Natural killer cell (primary cell): ENCODE data around the gene KCTD20. TPM values are rescaled to one million over a fixed set of nuclear protein-coding genes. Genes with fewer than 3 reads are reported as not detected.

Experiments used
- ATAC-seq, 3 donors: fragments of 150-1000 bp in 2 of 3; fragments of 200-7000 bp in 1 of 3; cut with Tn5 transposase; 1 replicate in 1 of 3; 2 replicates in 2 of 3; pipeline ENCODE4 v1.10.0; 2021; ENCODE audit warnings: mild to moderate bottlenecking in 2 of 3, moderate library complexity in 2 of 3
- DNase-seq, 2 donors: peaks; one replicate each; pipeline versions ENCODE4 v3.0.0 to v3.0.0-alpha.2; 2013 to 2021; ENCODE audit warnings: mixed read lengths in 1 of 2
- H3K27ac ChIP-seq: one replicate; pipeline ENCODE4 v1.5.1; 2013; ENCODE audit warnings: mild to moderate bottlenecking, low read length
- H3K27me3 ChIP-seq: one replicate; pipeline ENCODE4 v1.6.1; 2013; ENCODE audit warnings: low read length; ENCODE audit not compliant: control insufficient read depth, insufficient read depth
- H3K36me3 ChIP-seq: one replicate; pipeline ENCODE4 v1.6.1; 2013; ENCODE audit warnings: low read length; ENCODE audit not compliant: control insufficient read depth, insufficient read depth
- H3K4me1 ChIP-seq: one replicate; pipeline ENCODE4 v1.6.1; 2013; ENCODE audit warnings: low read length; ENCODE audit not compliant: control insufficient read depth, insufficient read depth
- H3K4me3 ChIP-seq: one replicate; pipeline ENCODE4 v1.5.1; 2013; ENCODE audit warnings: low read length
- H3K9me3 ChIP-seq: one replicate; pipeline ENCODE4 v1.6.1; 2013; ENCODE audit warnings: low read length; ENCODE audit not compliant: control insufficient read depth, insufficient read depth
- H3K27ac Mint-ChIP-seq, 2 donors: one replicate each; pipeline ENCODE4 v1.8.0; 2022; ENCODE audit warnings: mild to moderate bottlenecking in 2 of 2, mixed read lengths in 2 of 2, moderate library complexity in 1 of 2
- H3K27me3 Mint-ChIP-seq, 2 donors: one replicate each; pipeline ENCODE4 v1.8.0; 2022; ENCODE audit warnings: low read depth in 2 of 2, mixed read lengths in 2 of 2
- H3K36me3 Mint-ChIP-seq: one replicate; pipeline ENCODE4 v1.8.0; 2022; ENCODE audit warnings: mixed read lengths
- H3K4me1 Mint-ChIP-seq, 2 donors: one replicate each; pipeline ENCODE4 v1.8.0; 2022; ENCODE audit warnings: mixed read lengths in 2 of 2
- H3K4me3 Mint-ChIP-seq: one replicate; pipeline ENCODE4 v1.8.0; 2022; ENCODE audit warnings: mild to moderate bottlenecking, moderate library complexity, mixed read lengths
- H3K9me3 Mint-ChIP-seq, 2 donors: one replicate each; pipeline ENCODE4 v1.8.0; 2022; ENCODE audit warnings: mixed read lengths in 2 of 2
- CTCF ChIP-seq: fragments of 200-600 bp; IDR thresholded peaks from one replicate; pipeline ENCODE4 v1.8.0; 2022; ENCODE audit warnings: antibody characterized with exemption
- WGBS: methylation state at CpG from one replicate; pipeline ENCODE4 v1.1.7; 2013; ENCODE audit warnings: missing lambda C conversion rate; ENCODE audit not compliant: insufficient coverage; 5-methylcytosine and 5-hydroxymethylcytosine counted together
- intact Hi-C: fragments of 100-400 bp; cut with micrococcal nuclease; formaldehyde crosslinking; loops from one replicate; pipeline ENCODE4 v1.14.2; 2022
- total RNA-seq, 4 donors: library from RNA; stranded (reverse); fragments of 120-200 nt in 1 of 4; gene quantifications; one replicate each; pipeline versions ENCODE4 v1.2.3 to v1.2.4, GENCODE V29; 2013 to 2022

The KCTD20 gene
- total RNA-seq, 3 donors from 2014 or later (not counting 1 experiment from before 2014, with no cell fraction given) = 37.7 to 43.5 (median 43.2) TPM

DNA sequence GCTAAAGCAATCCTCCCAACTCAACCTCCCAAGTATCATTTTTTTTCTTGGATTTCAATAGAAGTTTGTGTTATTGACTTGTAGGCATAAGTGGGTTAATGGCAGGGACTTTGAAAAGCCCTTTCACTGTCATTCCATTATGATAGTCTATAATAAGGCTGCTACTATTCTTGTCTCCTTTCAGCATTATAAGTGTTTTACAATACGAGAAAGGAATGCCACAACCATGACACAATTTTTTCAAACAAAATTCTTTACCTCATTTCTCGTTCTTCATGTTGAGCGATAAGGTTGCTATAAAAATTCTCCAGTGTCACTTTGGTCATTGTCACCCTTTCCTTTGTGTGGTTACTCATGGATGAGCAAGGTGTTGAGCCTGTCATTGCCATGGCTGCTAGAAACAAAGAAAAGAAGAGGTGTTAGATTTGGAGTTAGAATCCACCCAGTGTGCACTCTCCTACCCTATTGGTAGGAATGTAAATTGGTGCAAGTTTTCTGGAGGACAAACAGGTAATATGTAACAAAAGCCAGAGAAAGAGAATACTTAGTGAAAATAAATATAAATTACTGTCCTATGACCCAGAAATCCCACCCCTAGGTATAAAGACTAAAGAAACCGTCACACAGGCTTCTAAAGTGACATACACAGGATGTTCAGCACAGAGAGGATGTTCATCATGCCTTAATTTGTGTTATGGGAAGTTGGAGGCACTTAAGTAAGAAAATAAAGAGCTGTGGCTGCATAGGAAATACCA, 97.2 kb downstream of the KCTD20 start:
- peak in 1 of 2 donors; percentile 66 for DNase-seq
- WGBS = 100% methylated on average over 1 of the region's 4 CpGs
- H3K27ac ChIP-seq = peak overlapping the region; percentile 86
- H3K4me3 ChIP-seq = no peak overlapping the region
- intact Hi-C loops = loop anchor here (10.0 kb wide), 1 partner anchor 145 kb away; no protein-coding TSS in a partner anchor
- peaks cover 61% of the 10 kb centered on the region for H3K4me1 ChIP-seq
- H3K27me3 ChIP-seq = no peaks in the 10 kb centered on the region
- Mint-ChIP-seq H3K36me3 (no peaks in the 10 kb centered on the region), H3K27ac (peak overlapping the region; percentile 75 to 86), H3K4me1 (peaks cover 53 to 67% of the 10 kb centered on the region in 2 donors), H3K27me3 (no peaks in the 10 kb centered on the region), H3K4me3 (peak overlapping the region; percentile 35), H3K9me3 (no peaks in the 10 kb centered on the region)
- ATAC-seq = peak; percentile 66 to 80 (median 71)
- TF ChIP-seq CTCF = no peak
- H3K36me3 ChIP-seq = peaks cover 56% of the 10 kb centered on the region
- no peaks in the 10 kb centered on the region for H3K9me3 ChIP-seq

Other genes starting within 250 kb of the KCTD20 start
- gene BRPF3, start 246.3 kb upstream of the KCTD20 start, total RNA-seq = 10 to 100 TPM; 46.0 to 58.5 (median 57.4) TPM
- 1 to 10 TPM in 1 of 3 donors, under 1 TPM in 2; 0.14 to 3.5 (median 0.61) TPM for gene PNPLA1, start 172.9 kb upstream of the KCTD20 start, total RNA-seq
- not detected for gene BNIP5, start 106.1 kb upstream of the KCTD20 start, total RNA-seq
- gene ETV7, start 55.3 kb upstream of the KCTD20 start, total RNA-seq = 1 to 10 TPM in 2 of 3 donors, under 1 TPM in 1; 0.96 to 2.8 (median 1.7) TPM
- 1 to 10 TPM in 1 of 3 donors, under 1 TPM in 2; 0.27 to 1.0 (median 0.28) TPM for gene PXT1, start 146 bp upstream of the KCTD20 start, total RNA-seq
- gene STK38, start 104.5 kb downstream of the KCTD20 start, total RNA-seq = 100 to 1,000 TPM; 105 to 157 (median 126) TPM
- 100 to 1,000 TPM; 445 to 526 (median 447) TPM for gene SRSF3, start 151.4 kb downstream of the KCTD20 start, total RNA-seq
- 10 to 100 TPM; 19.1 to 40.7 (median 25.4) TPM for gene CDKN1A, start 235.7 kb downstream of the KCTD20 start, total RNA-seq